ENCODE results near the gene SORCS1. TPM values are rescaled to one million over a fixed set of nuclear protein-coding genes. Genes with fewer than 3 reads are reported as not detected.

The SORCS1 gene
- total RNA-seq, 1 donor from 2014 or later, result 13.6 TPM

DNA sequence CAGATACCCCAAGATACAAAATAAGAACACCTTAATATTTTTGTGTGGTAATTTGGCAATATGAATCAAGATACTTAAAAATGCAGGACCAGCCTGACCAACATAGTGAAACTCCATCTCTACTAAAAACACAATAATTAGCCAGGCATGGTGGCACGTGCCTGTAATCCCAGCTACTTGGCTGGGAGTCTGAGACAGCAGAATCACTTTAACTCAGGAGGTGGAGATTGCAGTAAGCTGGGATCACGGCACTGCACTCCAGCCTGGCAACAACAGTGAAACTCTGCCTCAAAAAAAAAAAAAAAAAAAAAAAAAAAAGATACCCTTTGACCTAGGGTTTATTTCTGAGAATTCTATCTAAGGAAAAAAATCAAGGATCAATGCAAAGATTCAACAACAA lies 450.7 kb downstream of the SORCS1 start:
- DNase-seq (ENCODE audit: low spot score, unreplicated experiment), result no peak
- TF ChIP-seq, protein P1, sequence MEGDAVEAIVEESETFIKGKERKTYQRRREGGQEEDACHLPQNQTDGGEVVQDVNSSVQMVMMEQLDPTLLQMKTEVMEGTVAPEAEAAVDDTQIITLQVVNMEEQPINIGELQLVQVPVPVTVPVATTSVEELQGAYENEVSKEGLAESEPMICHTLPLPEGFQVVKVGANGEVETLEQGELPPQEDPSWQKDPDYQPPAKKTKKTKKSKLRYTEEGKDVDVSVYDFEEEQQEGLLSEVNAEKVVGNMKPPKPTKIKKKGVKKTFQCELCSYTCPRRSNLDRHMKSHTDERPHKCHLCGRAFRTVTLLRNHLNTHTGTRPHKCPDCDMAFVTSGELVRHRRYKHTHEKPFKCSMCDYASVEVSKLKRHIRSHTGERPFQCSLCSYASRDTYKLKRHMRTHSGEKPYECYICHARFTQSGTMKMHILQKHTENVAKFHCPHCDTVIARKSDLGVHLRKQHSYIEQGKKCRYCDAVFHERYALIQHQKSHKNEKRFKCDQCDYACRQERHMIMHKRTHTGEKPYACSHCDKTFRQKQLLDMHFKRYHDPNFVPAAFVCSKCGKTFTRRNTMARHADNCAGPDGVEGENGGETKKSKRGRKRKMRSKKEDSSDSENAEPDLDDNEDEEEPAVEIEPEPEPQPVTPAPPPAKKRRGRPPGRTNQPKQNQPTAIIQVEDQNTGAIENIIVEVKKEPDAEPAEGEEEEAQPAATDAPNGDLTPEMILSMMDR (IDR thresholded peaks at IDR 0.05; ENCODE audit: unreplicated experiment), result no peak
- peaks cover 11% of the 10 kb centered on the region for H3K9me3 Mint-ChIP-seq (ENCODE audit: low read depth)
- H3K4me1 Mint-ChIP-seq (ENCODE audit: low read depth), result no peaks in the 10 kb centered on the region
- no peak overlapping the region for H3K4me3 Mint-ChIP-seq (ENCODE audit: low read depth)
- H3K36me3 Mint-ChIP-seq (ENCODE audit: insufficient read depth), result no peaks in the 10 kb centered on the region
- H3K27me3 Mint-ChIP-seq, result no peaks in the 10 kb centered on the region
- H3K27ac Mint-ChIP-seq, result no peak overlapping the region

DNA sequence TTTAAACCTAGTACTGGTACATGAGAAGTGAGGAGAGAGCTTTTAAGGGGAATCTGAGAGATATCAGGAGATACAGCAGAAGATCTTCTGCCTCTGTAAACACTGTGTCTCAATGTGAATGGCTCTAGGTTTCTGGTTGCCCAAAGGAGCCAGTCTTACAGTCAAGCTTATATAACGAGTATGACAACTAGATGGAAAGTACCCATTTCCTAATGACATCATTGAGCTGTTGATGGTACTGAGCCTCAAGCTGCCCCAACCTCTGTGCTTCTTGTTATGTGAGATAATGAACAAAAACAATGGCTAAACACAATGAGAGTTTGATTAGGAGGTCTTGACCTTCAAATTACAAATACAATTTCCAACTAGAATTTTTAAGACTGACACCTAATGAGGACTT lies 451.5 kb downstream of the SORCS1 start:
- no peak overlapping the region for H3K27ac Mint-ChIP-seq
- peaks cover 10% of the 10 kb centered on the region for H3K9me3 Mint-ChIP-seq (ENCODE audit: low read depth)
- no peaks in the 10 kb centered on the region for H3K27me3 Mint-ChIP-seq
- no peak overlapping the region for H3K4me3 Mint-ChIP-seq (ENCODE audit: low read depth)
- no peaks in the 10 kb centered on the region for H3K4me1 Mint-ChIP-seq (ENCODE audit: low read depth)
- no peaks in the 10 kb centered on the region for H3K36me3 Mint-ChIP-seq (ENCODE audit: insufficient read depth)
- TF ChIP-seq, protein P1 (IDR thresholded peaks at IDR 0.05; ENCODE audit: unreplicated experiment), result no peak
- DNase-seq (ENCODE audit: low spot score, unreplicated experiment), result no peak

DNA sequence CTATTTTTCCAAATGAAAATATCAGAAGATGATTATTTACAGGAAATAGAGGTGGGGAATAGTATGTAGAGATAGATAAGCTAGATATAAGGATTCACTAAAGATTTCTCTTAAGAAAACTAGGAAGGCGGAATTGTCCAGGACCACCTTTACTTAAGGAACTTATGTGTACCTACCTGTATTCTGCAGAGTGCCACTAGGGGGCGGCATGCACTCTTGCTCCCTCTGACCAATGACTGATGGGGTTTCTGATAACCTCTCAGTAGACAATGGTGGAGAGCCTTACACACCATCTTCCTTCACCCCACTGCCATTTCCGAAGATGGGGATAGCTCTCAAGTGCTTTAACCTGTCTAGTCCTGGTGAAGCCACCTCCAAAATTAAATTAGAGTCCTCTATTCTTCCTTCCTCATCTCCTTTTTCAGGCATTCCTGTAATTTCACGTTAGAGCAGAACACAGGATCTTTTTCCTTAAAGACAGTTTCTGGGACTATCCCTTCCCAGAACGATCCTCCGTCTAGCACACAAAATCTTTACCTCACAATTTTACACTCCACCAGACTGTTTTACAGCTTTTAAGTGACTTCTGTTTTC lies 453.1 kb downstream of the SORCS1 start:
- no peaks in the 10 kb centered on the region for H3K4me1 Mint-ChIP-seq (ENCODE audit: low read depth)
- H3K27ac Mint-ChIP-seq, result no peak overlapping the region
- H3K4me3 Mint-ChIP-seq (ENCODE audit: low read depth), result no peak overlapping the region
- no peaks in the 10 kb centered on the region for H3K36me3 Mint-ChIP-seq (ENCODE audit: insufficient read depth)
- no peak for DNase-seq (ENCODE audit: low spot score, unreplicated experiment)
- TF ChIP-seq, protein P1 (IDR thresholded peaks at IDR 0.05; ENCODE audit: unreplicated experiment), result peak; percentile 64
- H3K9me3 Mint-ChIP-seq (ENCODE audit: low read depth), result peaks cover 8% of the 10 kb centered on the region
- H3K27me3 Mint-ChIP-seq, result no peaks in the 10 kb centered on the region

DNA sequence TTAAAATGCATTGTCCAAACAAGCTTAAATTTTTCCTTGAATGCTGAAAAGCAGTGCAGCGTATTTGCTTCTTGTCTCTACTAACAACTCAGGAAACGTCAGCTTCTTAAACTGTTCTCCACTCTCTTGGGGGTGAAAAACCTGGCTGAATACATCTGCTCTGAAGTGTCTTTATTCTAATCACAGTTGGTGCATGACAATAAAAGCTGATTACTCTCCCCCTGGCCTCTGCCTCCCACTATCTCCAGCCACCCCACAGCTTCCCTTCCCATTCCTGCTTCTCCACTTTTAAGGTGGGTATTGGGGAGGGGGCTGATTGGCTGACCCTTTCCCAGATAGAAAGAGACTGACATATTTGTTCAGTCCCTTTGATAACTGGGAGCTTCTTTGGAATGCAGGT lies 456.0 kb downstream of the SORCS1 start:
- no peak for DNase-seq (ENCODE audit: low spot score, unreplicated experiment)
- Mint-ChIP-seq H3K4me1 (ENCODE audit: low read depth) (no peaks in the 10 kb centered on the region), H3K36me3 (ENCODE audit: insufficient read depth) (no peaks in the 10 kb centered on the region), H3K4me3 (ENCODE audit: low read depth) (no peak overlapping the region), H3K9me3 (ENCODE audit: low read depth) (peaks cover 8% of the 10 kb centered on the region), H3K27ac (no peak overlapping the region), H3K27me3 (no peaks in the 10 kb centered on the region)
- TF ChIP-seq, protein P1 (IDR thresholded peaks at IDR 0.05; ENCODE audit: unreplicated experiment), result no peak

DNA sequence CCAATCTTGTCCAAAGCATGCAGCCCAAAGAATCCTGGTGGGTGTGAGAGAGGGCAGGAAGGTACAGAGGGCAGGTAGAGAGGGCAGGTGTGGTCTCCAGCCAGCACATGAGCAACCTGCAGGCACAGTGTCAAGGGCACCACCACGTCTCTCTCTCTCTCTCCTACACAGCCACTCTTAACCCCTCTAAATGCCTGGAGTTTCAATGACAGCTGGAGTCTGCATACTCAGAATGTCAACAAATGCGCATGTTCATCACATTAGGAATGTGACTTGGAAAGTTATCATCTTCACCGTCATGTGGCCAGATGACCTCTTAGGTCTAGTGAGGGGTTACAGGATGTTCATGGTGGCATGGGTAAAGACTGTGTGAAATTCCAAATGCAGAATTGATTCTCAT lies 456.8 kb downstream of the SORCS1 start:
- TF ChIP-seq, protein P1 (IDR thresholded peaks at IDR 0.05; ENCODE audit: unreplicated experiment), result no peak
- Mint-ChIP-seq H3K36me3 (ENCODE audit: insufficient read depth) (no peaks in the 10 kb centered on the region), H3K27me3 (no peaks in the 10 kb centered on the region), H3K27ac (no peak overlapping the region), H3K4me1 (ENCODE audit: low read depth) (no peaks in the 10 kb centered on the region), H3K4me3 (ENCODE audit: low read depth) (no peak overlapping the region), H3K9me3 (ENCODE audit: low read depth) (peaks cover 8% of the 10 kb centered on the region)
- no peak for DNase-seq (ENCODE audit: low spot score, unreplicated experiment)
